Measurements from ENCODE around the gene ZMYM2.

ZMYM2 gene

DNA sequence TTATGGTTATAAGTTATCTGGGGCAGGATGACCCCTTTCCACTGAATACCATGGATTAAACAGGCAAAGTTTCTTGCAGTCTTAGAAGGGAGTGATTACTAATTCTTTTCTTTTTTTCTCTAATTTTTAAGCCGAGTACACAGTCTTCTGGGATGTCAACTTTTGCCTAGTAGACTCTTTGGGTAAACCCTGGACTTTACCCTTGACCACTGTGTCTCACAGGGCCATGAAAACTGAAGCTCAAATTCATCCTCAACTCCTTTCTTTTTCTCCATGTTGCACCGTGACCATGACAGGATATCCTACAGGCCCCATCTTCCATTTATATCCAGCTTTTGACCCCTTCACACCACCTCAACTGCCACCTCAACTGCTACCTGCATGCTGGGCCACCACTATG is 150.5 kb downstream of the ZMYM2 start:
- no peak for DNase-seq

DNA sequence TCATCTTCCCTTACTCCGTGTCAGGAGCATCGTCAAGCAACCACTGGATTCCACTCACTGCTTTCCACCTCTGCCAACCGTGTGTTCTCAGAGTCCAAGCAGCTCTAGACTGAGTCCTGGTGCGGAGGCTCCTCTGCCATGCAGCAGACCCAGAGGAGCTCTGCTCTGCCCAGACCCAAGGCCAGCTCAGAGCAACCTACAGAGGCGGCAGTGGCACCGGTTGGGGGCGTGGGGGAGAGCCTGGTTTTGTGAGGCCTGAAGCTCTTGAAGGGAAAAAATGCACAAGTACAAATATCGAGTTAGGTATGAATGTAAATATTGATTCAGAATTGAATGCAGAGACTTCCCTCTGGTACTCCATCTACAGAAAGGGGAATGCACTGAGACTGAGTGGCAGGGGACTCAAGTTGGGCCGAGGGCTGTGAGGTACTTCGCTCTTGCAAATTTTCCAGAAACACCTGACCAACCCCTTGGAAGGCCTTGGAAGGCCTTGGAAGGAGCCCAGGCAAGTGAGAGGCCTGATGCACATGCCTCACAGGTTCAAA is 155.6 kb downstream of the ZMYM2 start:
- no peak for DNase-seq

DNA sequence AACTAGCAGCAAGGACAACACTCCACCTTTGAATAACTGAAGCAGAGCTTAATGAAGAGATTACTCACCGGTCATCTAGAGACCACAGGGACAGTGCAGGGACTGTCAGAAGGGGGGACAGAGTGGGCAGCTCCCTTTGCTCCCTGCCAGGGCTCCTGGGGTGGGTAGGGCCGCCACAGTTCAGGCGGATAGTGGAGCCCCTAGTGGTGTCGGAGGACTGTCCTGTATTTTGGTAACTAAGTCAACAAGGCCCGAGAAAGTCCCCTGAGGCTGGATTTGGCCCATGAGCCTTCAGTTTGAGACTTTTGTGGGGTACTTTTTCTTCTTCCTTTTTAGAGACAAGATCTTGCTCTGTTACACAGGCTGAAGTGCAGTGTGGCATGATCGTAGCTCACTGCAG is 157.7 kb downstream of the ZMYM2 start:
- DNase-seq = no peak

DNA sequence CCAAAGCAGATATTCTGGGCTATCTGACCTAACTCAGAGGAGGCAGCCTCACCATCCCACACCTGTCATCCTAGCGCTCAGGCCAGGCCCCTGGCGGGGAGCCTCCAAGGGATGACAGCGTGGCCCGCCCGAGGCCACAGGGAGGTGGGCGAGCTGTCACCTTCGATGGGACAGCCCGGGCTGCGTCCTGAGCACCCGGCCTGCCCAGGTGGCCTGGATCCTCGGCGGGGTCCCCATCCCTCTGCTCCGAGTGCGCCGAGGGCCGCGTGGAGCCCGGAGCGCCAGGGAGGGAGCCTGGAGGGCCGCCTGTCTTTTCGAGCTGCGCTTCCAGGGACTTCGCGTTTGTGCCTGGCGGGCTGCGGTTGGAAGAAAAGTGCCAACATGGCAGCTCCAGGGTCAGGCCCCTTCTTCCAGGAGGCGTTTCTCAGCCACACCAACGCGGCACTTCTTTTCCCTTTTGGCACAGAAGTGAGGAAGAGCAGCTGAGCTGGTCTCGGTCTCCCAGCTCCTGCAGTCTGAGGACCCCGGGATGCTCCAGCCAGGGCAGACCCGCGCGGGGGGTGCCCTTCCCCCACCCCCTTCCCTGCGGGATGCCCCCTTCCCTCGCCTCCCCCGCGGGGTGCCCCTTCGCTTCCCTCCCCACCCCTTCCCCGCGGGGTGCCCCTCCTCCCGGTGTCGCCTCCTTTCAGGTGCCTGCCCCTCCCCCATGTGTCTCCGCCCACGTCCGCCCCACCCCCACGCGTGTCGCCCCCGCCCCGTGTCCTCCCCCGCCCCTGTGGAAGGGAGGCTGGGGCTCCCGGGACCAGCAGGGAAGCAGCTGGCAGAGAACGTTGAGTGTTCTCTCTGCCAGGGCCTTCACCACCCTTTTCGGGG is 160.0 kb downstream of the ZMYM2 start:
- no peak for DNase-seq

DNA sequence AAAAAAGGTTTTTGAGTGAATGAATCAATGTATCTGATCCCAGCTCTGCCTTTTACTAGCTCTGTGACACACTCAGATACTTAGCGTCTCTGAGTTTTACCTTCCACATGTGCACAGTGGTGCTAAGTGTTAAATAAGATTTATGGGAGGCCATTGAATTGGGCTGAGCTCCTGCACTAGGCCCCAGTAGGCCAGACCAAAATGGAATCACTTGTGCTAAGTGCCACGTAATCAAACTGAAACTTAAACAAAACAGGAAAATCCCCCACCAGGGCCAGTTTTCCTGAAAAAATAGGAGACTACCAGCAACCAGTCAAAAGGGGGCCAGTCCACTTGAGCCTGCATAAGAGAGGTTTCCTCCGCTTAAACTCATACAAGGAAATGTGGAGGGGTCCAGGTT is 161.4 kb downstream of the ZMYM2 start:
- DNase-seq = no peak

DNA sequence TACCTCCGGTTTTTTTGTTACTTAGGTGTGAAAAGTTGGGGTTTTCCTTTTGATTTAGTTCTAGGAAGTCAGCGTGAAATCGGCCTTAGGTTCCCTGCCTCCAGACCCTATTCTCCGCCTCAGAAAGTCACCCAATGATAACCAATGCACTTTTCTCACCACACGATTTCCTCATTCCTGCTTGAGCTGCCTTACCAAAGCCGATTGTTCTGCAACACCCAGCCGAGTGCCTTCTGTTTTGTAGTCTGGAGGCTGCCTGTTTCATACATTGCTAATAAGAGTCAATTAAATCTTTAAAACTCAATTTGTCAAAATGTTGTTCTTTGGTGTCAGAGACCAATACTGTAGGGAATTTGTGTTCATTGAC is 162.6 kb downstream of the ZMYM2 start:
- DNase-seq = peak; percentile 29

DNA sequence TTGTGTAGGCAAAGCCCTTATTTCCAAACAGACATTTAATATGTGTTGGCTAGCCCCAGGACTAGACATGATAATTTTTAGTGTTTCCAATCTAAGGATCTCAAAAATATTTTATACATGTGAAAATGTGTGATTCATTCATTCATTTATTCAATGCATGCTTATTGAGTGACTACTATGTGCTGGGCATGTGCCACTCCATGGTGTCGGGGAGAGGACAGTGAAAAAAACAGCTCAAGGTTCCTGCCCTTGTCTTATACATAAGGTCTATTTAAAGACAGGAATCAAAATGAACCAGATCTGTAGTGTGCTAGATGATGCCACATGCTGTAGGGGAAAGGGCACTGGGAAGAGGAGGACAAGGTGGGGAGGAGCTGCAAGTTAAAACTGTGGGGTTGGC is 165.8 kb downstream of the ZMYM2 start:
- no peak for DNase-seq

DNA sequence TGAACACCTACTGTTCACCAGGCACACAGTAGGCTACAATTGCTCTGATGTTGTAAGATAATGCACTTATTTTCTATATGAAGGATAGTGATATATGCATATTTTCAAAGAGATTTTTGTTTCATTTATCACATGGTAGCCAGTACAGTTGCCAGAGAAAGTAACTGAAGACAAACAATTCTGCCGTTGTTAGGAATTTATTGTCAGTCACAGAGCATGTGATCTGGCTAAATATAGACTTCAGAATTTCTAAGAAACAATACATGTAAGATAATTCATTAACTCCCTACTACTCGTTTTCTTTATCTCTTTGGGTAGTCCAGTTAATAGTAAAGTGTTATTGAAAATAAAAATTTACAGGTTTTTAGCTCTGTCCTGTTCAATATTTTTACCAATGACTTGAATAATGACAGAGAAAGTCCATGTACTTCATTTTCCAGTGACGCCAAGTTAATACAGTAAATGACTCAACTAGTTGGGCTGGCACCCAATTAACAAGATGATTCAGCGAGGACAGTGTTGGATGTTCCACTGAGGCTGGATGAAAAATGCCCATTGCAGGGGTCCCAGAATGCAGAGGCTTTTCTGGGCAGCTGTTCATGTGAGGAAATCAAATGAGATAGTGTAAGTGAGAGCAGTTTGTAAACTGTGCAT is 166.7 kb downstream of the ZMYM2 start:
- no peak for DNase-seq

DNA sequence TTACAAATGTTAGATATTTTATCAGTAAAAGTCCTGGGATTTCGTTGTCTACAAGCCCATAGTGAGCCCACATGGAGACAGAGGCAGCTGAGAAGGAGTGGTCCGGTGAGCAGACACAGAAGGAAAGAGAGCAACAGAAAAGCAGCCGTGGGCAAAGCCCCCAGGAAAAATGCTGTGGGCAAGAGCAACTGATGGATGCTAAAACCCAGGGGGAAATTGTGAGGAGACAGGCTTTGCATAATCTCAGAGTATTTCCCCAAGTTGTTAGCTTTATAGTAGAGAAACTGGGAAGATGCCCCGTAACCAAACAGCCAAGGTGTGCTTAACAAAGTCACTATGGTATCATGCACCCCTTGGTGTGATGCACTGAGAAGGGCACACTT is 167.2 kb downstream of the ZMYM2 start:
- no peak for DNase-seq

DNA sequence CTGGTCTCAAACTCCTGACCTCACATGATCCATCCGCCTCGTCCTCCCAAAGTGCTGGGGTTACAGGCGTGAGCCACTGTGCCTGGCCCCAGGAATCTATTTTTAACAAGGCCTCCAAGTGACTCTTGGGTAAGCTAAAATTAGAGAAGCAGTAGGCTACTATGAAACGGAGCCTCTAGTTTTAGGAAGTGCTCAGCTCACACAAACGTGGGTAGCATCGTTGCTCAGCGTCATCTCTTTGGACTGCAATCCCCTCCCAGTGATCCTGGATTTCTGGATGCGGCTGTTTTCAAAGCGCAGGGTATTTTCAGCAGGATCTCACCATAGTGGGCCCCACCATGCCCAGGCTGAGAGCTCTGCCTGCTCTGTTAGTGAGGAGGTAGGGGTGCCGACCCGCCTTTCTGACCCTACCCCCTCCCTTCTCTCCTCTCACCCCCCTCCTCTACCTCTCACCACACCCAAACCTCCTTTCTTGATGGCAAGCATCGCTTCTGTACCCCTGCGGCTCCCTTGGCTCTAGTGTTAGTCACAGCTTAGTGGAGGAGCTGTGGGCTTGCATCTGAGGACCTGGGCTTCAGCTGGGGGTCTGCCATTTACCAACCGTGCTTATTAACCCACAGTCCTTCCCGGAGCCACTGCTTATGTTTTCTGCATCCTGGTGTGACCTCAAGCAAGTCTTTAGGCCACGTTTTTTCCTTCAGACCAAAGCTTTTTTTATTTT is 168.2 kb downstream of the ZMYM2 start:
- no peak for DNase-seq

DNA sequence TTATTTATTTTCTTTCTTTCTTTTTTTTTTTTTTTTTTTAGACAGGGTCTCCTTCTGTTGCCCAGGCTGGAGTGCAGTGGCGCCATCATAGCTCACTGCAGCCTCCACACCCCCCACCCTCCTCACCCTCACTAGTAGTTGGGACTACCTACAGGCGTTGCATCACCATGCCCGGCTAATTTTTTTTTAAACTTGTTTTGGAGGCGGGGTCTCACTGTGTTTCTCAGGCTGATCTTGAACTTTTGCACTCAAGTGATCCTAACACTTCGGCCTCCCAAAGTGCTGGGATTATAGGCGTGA is 168.7 kb downstream of the ZMYM2 start:
- DNase-seq = no peak

DNA sequence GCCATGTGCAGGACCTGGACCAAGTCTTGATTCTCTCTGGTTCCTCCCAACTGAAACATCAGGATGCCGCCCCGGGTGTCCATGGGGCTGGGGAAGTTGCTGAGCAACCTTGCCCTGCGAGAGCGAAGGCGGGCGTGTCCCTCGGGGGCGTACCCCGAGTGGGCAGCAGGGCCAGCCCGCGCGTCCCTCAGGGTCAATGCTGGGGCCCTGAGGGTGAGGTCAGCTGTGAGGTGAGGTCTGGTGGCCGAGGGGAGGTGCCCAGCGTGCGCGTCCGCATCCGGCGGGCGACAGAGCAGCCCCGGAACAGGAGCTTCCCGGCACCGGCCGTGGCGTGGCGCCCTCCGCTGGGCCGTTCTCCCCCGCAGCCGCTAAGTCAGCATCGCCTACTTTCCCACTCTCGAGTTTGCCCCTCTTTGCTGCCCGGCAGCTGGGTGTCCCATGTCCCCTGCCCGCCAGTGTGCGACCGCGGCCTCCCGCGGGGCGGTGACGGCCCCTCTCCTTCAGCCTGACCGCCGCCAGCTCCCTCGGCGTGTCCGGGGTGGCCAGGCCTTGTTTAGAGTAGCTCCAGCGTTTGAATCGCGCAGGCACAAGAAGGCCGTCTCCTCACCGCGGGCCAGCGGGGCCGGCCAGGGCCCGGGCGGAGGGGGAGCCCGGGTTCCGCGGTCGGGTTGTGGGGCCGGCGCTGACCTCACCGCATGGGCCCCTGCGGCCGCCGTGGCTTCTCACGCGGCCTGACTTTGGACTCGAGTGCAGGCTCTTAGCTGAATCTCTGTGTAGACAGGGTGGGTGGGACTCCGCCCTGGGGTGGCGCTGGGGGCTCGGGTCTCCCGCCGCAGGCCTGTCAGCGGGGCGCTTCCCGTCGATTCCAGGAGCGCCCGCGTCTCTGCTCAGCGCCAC is 169.3 kb downstream of the ZMYM2 start:
- peak; percentile 76 for DNase-seq

DNA sequence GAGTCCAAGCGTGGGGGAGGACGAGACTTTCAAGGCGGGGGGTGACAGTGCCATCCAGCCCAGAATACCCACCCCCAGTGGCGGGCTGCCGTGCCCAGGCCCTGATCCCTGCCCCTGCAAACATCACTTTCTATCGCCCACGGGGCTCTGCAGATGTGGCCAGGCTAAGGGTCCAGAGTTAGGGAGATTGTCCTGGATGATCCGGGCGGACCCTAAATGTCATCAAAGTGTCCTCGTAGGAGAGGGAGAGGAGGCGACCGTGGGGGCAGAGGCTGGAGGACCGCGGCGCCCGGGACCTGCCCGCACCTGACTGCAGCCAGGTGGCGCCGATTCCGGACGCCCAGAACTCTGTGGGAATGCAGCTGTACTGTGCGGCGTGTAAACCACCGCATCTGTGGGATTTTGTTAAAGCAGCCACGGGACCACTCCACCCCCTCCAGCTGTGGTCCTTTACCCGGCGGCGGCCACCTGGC is 170.0 kb downstream of the ZMYM2 start:
- no peak for DNase-seq

DNA sequence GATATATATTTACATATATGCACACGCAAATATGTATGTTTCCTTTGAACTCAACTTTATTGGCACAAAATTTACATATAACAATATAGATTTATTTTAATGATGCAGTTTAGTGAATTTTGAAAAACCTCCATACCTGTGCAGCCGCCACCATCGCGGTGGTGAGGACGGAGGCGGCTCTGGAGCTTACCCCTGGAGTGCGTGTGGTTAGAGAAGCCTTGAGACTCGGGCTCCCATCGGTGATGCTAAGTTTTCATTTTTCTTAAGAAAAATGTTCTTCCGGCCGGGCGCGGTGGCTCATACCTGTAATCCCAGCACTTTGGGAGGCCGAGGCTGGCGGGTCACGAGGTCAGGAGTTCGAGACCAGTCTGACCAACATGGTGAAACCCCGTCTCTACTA is 170.5 kb downstream of the ZMYM2 start:
- DNase-seq = no peak

DNA sequence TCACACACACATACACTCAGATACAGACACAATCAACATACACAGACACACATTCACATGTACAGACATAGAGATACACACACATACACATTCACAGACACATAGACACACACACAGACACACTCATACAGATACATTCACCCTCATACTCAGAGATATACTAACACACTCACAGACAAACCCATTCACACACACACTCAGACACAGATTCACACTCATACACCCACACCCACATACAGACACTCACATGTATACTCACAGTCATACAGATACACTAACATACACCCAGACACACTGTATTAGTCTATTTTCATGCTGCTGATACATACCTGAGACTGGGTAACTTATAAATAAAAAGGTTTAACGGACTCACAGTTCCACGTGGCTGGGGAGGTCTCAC is 171.5 kb downstream of the ZMYM2 start:
- DNase-seq = no peak

DNA sequence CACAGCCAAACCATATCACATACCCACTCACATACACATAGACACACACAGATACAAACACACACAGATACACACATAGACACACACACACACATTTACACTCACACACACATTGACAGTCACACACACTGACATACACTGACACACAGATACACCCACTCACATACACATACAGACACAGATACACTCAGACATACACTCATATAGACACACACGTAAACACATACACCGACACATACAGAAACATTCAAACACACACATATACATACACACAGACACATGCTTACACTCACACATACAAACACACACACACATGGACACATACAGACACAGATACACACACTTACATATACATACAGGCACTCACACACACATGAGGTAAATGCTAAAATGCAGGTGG is 172.1 kb downstream of the ZMYM2 start:
- DNase-seq = no peak

DNA sequence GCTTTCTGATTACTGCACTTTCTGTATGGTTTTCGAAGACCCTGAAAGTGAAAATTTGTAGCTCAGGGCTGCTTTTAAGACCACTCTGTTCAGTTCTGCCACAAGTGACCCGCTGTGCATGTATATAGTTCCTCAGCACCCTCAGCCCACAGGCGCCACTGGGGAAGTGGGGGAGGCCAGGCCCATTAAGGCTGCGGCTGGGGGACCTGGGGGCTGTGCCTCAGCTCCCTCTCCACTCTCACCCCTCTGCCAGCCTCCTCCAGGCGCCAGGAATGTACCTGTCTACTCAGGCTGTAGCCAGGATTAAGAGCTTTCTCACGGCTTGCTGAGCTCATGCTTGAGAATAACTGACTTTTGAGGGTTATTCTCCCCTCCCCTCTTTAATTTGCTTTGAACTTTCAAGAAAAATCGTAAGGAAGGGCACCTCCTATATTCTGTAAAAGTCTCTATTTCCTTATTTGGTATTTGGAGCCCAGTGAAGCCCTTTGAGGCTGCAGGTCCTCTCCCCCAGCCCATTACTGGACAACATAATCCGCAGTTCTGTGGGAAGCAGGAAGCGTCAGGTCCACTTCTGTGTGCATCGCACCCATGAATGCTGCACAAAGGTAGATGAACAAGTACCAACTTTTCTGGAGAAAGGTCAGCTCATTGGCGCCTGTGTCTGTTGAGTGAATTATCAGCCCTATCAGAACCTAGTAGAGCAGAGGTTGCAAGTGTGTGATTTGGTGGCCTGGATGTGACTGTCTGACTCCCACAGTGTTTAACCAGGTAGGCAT is 172.7 kb downstream of the ZMYM2 start:
- no peak for DNase-seq

DNA sequence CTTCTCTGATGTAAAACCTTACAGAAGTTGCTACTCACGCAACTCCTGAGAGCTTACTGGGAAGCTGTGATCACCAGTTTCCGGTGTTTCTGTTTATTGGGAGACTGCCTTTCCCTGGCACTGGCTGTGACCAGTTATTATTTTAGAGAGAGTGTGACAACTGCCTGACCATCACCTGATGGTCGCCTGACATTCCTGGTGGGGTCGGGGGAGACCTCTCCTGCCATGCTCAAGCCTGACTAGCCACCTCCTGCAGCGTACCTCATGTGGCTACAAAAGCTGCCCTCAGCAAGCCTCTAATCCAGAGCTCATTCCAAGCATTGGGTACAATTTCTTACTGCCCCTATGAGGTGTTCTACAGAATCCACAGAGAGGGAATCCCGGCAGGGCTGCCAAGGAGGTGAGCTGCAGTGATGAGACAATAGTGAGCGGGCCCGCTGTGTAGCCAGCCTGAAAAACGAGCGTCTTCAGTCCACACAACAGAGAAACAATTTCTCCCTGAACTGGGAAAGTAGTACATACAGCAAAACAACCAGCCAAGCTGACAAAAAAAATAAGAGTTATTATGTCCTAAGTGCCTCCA is 173.6 kb downstream of the ZMYM2 start:
- DNase-seq = no peak

DNA sequence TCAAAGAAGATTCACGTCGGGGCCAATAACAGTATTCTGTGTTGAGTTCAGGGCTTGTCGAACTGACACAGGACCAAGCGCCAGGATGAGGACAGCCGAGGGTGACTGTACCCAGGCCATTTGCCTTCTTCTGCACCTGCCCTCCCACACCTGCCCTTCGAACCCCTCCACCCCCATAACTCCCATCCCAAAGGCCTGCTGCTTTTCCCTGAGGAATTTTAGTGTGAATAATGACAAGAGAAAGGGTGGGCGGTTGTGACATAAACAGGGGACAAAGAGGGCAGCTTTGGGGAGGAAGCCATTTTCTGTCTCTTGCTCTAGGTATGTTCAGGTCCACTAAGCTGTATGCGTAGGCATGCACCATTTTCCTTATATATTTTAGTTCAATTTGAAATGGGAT is 176.2 kb downstream of the ZMYM2 start:
- DNase-seq = no peak

DNA sequence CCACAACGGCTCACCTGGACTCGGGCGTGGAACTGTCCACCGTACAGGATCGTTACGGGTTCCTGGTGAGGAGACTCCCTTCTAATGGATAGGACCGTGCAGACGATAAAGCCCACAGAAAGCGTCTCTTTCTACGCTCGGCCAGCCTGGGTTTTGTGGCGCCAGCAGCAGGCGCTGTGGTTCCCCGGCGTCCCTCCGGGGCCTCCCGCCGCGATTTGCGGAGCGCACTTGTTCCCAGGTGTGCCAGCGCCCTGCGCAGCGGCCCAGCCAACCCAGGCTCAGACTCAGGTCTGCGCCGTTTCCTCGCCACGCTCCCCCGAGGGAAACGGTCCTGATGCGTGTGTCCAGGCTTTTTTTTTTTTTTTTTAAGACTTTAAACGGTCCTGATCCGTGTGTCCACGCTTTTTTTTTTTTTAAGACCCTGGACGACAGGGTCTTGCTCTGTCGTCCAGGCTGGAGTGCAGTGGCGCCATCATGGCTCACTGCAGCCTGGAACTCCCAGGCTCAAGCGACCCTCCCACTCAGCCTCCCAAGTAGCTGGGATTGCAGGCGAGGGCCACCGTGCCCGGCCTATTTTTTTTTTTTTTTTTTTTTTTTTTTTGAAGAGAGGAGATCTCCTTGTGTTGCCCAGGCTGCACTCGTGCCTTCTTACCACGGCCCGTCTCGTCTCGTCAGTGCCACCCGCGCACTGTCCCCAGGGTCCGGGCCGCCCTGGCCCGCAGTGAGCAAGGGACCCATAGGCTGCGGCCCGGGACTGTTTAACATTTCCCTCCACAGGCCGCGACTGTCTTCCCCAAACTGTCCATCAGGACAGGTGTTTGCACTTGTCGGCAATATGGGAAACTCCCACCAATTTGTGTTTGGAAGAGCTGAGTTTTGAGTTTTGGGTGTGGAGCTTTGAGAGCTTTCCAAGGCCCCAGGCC is 178.5 kb downstream of the ZMYM2 start:
- no peak for DNase-seq
